ENCODE data around the gene POF1B.

The POF1B gene

DNA sequence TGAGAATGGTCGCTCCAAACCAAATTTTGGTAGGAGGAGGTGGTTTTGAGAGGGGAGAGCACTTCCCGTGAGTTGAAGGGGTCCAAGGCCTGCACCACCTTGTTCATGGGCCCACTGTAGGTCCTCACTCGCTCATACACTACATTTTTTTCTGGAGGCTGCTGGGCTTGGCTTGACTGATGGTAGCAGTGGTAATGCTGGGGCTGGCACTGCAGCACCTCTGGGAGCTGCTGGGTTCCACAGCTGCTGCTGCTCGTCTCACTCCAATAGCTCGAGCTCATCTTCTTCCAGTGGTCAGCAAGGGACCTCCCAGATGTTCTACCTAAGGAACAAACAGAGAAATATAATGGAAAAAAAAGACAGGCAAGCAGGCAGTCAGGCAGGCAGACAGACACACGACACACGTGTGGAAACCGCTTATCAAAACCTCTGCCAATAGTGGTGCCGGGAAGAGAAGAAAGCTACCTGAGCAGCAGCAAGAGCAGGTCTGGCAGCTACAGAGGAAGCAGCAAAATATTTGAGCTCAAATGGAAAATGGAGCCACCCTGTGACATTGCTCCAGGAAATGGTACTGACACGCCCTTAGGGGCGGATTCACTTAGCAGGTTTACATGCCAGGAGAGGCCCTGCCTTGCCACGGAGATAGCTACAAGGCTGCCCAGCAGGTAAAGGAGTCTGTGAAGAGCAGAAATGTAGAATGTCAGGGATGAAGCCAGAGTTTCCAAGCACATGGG lies at the start of gene POF1B:
Gene POF1B (minus strand): TSS at position 492 of the 734 bp plus-strand sequence. CDS start 211 bp downstream, at position 281.
- in situ Hi-C loops (cut with MboI; ENCODE audit: low sequenced_read_pairs, unreplicated experiment): no loop called here
- no peak for DNase-seq (ENCODE audit: low spot score)
- TF ChIP-seq, protein P1, sequence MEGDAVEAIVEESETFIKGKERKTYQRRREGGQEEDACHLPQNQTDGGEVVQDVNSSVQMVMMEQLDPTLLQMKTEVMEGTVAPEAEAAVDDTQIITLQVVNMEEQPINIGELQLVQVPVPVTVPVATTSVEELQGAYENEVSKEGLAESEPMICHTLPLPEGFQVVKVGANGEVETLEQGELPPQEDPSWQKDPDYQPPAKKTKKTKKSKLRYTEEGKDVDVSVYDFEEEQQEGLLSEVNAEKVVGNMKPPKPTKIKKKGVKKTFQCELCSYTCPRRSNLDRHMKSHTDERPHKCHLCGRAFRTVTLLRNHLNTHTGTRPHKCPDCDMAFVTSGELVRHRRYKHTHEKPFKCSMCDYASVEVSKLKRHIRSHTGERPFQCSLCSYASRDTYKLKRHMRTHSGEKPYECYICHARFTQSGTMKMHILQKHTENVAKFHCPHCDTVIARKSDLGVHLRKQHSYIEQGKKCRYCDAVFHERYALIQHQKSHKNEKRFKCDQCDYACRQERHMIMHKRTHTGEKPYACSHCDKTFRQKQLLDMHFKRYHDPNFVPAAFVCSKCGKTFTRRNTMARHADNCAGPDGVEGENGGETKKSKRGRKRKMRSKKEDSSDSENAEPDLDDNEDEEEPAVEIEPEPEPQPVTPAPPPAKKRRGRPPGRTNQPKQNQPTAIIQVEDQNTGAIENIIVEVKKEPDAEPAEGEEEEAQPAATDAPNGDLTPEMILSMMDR (IDR thresholded peaks at IDR 0.05; ENCODE audit: borderline replicate concordance, control extremely low read depth, extremely low read depth, insufficient read depth, missing control alignments): no peak

DNA sequence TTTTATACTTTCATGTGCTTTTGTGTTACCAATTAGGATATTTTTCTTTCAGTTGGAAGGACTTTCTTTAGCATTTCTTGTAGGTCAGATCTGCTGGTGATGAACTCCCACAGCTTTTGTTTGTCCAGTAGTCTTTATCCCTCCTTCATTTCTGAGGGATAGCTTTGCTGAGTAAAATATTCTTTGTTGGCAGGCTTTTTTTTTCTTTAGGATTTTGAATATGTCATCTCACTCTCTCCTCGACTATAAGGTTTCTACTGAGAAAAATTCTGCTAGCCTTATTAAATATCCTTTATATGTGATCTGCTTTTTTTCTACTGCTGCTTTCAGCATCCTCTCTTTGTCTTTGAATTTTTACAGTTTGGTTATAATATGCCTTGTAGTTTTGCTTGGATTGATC lies 49.6 kb upstream of the POF1B start:
- in situ Hi-C loops (cut with MboI; ENCODE audit: low sequenced_read_pairs, unreplicated experiment): no loop called here
- TF ChIP-seq, protein P1 (IDR thresholded peaks at IDR 0.05; ENCODE audit: borderline replicate concordance, control extremely low read depth, extremely low read depth, insufficient read depth, missing control alignments): no peak
- no peak for DNase-seq (ENCODE audit: low spot score)

DNA sequence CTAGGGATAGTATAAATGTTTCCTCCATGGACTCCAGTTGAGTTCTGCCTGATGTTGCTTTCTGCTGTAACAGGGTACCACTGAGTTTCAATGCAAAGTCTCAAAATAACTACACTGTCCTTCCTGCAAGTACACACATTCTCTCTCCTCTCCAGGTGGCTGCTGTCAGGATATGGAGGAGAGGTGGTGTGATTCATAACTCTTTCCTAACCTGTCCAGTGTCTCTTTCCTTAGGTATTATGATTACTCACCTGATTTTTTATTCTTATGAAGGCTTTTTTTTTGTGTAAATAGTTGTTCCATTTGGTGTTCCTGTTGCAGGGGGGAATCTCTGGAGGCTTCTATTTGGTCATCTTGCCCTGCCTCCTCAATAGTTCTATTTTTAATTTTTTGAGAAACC lies 39.8 kb upstream of the POF1B start:
- TF ChIP-seq, protein P1 (IDR thresholded peaks at IDR 0.05; ENCODE audit: borderline replicate concordance, control extremely low read depth, extremely low read depth, insufficient read depth, missing control alignments): no peak
- in situ Hi-C loops (cut with MboI; ENCODE audit: low sequenced_read_pairs, unreplicated experiment): no loop called here
- no peak for DNase-seq (ENCODE audit: low spot score)

GRCh38 chrX:85391878-85392238 lies 12.4 kb upstream of the POF1B start:
- in situ Hi-C loops (cut with MboI; ENCODE audit: low sequenced_read_pairs, unreplicated experiment): no loop called here
- DNase-seq (ENCODE audit: low spot score): no peak
- TF ChIP-seq, protein P1 (IDR thresholded peaks at IDR 0.05; ENCODE audit: borderline replicate concordance, control extremely low read depth, extremely low read depth, insufficient read depth, missing control alignments): no peak

GRCh38 chrX:85391185-85391877 lies 11.9 kb upstream of the POF1B start:
- in situ Hi-C loops (cut with MboI; ENCODE audit: low sequenced_read_pairs, unreplicated experiment): no loop called here
- TF ChIP-seq, protein P1 (IDR thresholded peaks at IDR 0.05; ENCODE audit: borderline replicate concordance, control extremely low read depth, extremely low read depth, insufficient read depth, missing control alignments): no peak
- DNase-seq (ENCODE audit: low spot score): no peak

- TF ChIP-seq, protein P1 (IDR thresholded peaks at IDR 0.05; ENCODE audit: borderline replicate concordance, control extremely low read depth, extremely low read depth, insufficient read depth, missing control alignments): no peak
- no peak for DNase-seq (ENCODE audit: low spot score)
- in situ Hi-C loops (cut with MboI; ENCODE audit: low sequenced_read_pairs, unreplicated experiment): no loop called here
Observed at GRCh38 chrX:85381602-85382001, 2.1 kb upstream of the POF1B start.

Measured in GM13976 (cell line).